ENCODE results near the gene TBC1D30.
"Not testable (repeated sequence)": the region's sequence is repeated elsewhere in the genome, so short reads cannot be mapped to it uniquely, and the experiment has no call there.

DNA sequence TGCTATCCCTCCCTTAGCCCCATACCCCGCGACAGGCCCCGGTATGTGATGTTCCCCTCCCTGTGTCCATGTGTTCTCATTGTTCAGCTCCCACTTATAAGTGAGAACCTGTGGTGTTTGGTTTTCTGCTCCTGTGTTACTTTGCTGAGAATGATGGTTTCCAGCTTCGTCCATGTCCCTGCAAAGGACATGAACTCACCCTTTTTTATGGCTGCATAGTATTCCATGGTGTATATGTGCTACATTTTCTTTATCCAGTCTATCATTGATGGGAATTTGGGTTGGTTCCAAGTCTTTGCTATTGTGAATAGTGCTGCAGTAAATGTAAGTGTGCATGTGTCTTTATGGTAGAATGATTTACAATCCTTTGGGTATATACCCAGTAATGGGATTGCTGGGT, 24.0 kb downstream of the TBC1D30 start:
- TF ChIP-seq, protein P1, sequence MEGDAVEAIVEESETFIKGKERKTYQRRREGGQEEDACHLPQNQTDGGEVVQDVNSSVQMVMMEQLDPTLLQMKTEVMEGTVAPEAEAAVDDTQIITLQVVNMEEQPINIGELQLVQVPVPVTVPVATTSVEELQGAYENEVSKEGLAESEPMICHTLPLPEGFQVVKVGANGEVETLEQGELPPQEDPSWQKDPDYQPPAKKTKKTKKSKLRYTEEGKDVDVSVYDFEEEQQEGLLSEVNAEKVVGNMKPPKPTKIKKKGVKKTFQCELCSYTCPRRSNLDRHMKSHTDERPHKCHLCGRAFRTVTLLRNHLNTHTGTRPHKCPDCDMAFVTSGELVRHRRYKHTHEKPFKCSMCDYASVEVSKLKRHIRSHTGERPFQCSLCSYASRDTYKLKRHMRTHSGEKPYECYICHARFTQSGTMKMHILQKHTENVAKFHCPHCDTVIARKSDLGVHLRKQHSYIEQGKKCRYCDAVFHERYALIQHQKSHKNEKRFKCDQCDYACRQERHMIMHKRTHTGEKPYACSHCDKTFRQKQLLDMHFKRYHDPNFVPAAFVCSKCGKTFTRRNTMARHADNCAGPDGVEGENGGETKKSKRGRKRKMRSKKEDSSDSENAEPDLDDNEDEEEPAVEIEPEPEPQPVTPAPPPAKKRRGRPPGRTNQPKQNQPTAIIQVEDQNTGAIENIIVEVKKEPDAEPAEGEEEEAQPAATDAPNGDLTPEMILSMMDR (IDR thresholded peaks at IDR 0.05) = not testable (repeated sequence)
- not testable (repeated sequence) for TF ChIP-seq POLR2A (IDR thresholded peaks at IDR 0.05)
